ENCODE measurements around the gene ASAP2.
"Not testable (repeated sequence)": the region's sequence is repeated elsewhere in the genome, so short reads cannot be mapped to it uniquely, and the experiment has no call there.

Gene ASAP2

GRCh38 chr2:9212661-9213411 lies 6.2 kb downstream of the ASAP2 start:
- DNase-seq: no peak

GRCh38 chr2:9213477-9214051 lies 7.0 kb downstream of the ASAP2 start:
- no peak for DNase-seq

DNA sequence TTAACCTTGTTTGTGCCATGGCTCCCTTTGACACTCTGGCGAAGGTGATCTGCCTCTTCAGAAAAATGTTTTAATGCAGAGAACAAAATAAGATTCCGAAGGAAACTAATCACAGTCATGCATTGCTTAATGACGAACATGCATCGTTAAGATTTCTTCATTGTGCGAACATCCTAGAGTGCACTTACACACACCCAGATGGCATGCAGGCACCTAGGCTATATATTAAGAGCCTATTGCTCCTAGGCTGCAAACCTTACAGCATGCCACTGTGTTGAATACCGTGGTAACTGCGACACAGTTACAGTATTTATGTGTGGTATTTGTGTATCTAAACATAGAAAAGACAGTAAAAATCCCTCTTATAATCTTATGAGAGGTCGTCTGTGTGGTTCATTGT lies 8.3 kb downstream of the ASAP2 start:
- no peak for DNase-seq

- no peak for DNase-seq
These were observed 9.1 kb downstream of the ASAP2 start for GRCh38 chr2:9215680-9216079.

GRCh38 chr2:9216143-9216542 lies 9.5 kb downstream of the ASAP2 start:
- not testable (repeated sequence) for DNase-seq

DNA sequence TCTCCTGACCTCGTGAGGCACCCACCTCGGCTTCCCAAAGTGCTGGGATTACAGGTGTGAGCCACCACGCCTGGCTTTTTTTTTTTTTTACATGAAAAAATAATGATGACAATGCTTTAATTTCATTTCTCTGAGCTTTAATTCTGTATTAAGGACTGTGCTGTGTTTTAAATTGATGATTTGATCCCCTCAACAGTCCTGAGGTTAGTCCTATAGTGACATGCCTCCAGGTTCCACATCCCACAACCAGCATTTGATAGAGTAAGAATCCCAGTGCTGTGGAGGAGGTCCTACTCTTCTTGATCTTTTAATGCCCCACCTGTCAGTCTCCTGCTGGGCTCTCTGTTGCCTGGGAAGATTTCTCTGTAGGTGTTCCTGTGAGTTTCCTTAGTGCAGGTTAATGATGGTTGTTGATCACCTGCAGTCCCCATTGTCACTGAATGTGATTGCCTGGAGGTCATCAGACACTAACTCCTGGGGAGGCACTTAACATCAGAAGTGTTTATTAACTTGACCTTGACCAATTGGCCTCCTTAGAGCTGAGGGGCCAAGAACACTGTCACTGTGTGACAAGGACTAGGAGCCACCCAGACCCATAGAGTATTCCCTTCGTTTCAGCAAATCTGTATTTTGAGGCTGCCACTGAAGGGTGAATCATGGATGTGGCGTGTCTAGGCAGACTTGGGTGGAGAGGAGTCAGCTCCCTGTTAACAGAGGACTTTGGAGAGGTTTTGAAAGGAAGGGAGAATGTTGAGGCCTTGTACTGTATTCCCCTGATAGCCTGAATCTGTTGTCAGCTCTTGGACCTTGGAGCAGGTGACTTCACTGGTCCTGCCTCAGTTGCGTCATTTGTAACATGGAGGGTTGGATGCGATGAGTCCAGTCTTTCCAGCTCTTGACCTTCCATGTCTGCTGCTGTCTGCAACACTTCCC lies 11.5 kb downstream of the ASAP2 start:
- no peak for DNase-seq

GRCh38 chr2:9219027-9219445 lies 12.4 kb downstream of the ASAP2 start:
- DNase-seq: no peak

GRCh38 chr2:9220201-9220600 lies 13.6 kb downstream of the ASAP2 start:
- no peak for DNase-seq

DNA sequence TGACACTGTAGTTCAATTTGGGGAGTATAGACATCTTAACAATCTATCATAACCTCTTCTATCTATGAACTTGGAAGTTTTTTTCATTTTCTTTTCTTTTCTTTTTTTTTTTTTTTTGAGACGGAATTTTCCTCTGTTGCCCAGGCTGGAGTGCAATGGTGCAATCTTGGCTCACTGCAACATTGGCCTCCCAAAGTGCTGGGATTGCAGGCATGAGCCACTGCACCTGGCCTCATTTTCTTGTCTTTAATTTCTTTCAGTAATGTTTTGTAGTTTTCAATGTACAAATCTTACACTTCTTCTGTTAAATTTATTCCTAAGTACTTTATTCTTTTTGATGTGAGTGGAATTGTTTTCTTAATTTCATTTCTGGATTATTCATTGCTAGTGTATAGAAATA lies 14.6 kb downstream of the ASAP2 start:
- no peak for DNase-seq

DNA sequence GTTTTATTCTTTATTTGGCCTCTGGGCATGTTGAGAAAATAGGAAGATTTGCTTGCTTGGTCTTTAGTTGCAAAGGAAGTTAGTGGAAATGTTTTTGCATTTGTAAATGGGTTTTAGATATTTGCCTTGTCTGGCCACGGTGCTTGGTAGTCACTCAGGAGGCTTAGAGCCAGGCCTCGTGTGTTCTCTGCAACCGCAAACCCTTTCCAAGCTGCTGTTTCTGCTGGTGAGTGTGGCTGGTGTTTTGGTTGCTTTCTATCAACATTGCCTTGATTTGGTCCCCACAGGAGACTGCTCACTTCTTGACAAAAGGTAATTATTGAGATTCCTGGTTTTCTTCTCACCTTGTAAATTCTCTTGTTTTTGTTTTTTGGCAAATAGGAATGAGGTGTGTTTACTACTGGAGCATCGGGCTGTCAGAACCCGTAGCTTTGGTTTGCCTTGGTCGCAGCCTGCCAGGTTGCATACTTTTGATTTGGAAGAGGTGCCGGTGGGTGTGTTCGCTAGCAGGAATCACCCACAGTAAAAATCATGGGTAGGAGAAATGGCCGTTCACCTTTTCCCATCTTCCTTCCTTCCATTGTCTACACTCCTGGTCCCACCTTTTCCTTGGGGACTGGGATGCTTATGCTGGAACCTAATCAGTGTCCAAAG lies 15.8 kb downstream of the ASAP2 start:
- DNase-seq: no peak

GRCh38 chr2:9222893-9223287 lies 16.3 kb downstream of the ASAP2 start:
- DNase-seq: no peak

DNA sequence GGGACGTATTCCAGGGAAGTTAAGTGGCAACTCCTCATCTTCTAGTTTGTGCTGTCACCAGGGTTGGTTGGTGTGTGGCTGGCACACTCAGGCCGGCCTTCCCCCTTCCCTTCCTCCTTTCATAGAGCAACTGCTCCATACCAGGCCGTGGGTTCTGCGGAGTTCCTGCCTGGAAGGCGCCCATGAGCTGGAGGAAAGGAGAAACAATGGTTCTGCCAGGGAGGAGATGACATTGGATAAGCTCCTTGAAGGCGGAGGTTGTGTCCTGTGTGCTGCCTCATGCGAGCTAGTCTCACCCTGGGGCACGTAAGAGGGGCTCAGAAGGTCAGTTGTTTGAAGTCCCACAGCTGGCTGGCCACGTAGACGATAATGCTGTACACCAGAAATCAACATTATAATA lies 19.2 kb downstream of the ASAP2 start:
- DNase-seq: no peak

GRCh38 chr2:9226458-9227380 lies 20.1 kb downstream of the ASAP2 start:
- no peak for DNase-seq

DNA sequence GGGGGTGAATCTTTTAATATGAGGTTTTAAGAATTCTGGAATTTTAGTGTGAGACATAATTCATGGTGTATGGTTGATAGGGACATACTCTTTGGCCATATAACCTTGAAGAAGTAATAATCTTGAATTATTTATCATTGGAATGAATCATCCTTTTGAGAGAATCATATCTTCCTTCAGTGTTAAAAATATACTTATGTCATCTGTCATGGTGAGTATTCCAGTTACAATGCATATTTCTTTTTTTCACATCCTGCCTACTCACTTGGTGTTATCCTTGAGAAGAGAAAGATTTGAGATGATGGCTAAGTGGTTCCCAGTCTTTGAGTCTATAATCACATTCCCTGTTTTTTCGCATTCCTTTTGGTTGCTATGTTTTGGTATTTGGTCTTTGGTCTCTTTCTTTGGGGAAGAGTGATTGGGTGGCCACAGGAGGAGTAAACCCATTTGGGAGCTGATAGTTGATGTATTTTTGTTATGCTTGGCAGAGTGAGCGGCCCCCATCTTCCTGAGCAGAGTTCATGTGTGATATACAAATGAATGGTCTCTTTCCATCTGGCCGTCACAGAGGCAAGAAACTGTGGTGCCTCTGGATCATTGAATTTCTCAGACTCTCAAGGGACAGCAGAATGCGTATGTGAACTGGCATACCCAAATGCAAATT lies 21.6 kb downstream of the ASAP2 start:
- no peak for DNase-seq

- DNase-seq: no peak
These were observed 22.3 kb downstream of the ASAP2 start for GRCh38 chr2:9228781-9229469.

DNA sequence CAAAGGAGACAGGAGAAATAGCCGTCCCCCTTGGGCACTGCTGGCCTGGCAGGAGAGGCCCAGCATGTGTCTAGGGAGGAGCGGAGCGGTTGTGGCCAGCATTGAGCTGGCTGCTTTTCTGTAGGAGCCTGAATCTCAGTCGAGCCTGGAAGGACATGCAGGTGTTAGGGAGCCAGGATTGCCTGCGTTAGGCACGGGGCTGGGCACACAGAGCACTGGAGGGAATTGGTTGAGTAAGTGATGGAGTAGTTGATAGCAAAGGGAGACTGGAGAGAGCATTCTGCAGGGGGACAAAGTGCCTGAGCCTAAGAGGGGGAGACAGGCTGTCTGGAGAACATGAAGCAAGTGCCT lies 22.8 kb downstream of the ASAP2 start:
- no peak for DNase-seq

DNA sequence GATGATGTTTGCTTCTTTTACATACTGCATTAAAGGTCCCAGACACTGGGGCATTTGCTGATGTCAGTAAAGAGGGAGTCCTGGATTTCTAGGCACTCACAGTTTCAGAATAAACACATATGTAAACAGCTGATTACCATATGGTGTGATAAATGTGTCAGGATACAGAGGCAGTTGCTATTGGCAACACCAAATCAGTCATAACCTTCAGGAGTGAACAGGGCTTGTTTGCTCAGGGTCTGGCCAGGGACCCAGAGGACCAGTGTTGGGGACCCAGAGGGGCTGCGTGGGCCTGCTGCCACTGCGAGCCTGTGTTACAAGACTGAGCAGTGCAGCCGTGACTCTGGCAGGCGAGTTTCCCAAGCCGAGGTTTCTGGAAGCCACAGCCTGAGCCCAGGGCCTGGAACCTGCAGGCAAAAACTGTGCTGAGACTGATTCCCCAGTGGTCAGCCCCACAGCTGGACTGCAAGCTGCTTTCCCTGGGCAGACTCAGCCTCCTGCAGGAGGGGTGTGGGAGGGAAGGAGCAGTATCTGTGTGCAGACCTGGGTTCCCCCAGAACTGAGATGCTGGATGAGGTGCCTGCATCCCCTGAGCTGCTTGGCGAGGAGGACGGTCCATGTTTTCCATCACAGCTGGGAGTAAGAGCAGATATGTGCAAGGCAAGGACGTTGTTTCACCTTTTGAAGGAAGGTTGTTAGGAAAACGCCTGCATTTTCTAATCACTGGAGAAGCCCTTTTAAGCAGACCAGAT lies 23.6 kb downstream of the ASAP2 start:
- no peak for DNase-seq

GRCh38 chr2:9230881-9231280 lies 24.3 kb downstream of the ASAP2 start:
- DNase-seq: no peak

DNA sequence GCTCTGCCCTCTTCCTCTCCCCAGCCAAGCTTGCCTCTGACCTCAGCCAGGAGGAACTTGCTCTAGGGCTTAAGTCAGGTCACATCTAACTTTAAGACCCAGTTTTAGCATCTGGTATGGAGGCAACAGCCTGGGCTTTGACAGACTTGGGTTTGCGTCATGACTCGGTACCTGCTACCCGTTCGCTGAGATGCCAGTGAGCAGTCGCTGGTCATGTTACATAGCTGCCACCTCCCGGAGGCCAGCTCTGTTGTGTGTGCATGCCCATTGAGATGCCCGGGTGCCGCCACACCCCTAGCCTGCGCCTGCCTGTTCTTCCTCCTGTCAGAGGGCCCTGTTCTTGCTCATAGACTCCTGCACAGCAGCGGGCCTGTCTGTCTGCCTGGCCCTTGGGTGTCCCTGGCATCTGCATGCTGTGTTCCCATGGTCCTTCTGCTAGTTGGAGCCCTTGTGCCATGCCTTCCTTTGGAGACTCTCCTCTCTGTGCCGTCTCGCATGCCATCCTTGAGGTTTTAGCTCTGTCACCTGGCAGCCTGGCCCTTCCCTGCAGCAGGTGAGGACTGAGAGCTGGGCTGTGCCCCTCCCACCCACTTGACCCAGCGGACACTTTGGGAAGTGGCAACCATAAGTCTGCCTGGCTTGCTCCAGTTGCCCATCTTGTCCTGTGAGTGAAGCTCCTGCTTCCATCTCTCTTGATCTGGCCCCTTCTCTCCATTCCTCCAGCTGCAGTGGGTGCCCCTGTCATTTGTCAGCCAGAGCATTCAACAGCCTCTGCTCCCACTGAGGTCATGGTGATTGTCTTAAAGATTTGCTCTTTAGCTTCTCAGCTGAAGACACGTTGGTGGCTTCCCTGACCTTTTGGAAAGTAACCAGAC lies 24.9 kb downstream of the ASAP2 start:
- no peak for DNase-seq

All from NCI-H1436 (cell line).